Fibroblast of skin of right biceps (primary cell): Measurements from ENCODE around the gene KCNQ2.

Experiments used
- DNase-seq: peaks from one replicate; pipeline ENCODE4 v3.0.0-alpha.2; 2013

The KCNQ2 gene

DNA sequence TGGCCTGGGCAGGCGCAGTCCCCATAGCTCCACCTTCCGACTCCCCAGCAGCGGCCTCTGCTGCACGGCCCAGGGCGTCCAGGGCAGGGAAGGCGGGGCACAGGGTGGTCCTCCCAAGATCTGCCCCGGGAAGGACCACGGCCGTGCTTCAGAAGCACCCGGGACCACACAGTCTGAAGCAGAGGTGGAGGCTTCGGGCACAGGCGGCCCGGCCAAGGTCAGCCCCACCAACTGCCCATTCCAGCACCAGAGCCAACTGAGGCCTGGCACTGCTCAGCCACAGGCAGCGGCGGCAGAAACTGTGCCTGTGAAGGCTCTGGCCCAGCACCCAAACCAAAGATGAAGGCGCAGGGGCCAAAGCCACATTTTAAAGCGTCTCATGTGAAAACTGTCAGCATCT lies 20.6 kb downstream of the KCNQ2 start:
- no peak for DNase-seq

DNA sequence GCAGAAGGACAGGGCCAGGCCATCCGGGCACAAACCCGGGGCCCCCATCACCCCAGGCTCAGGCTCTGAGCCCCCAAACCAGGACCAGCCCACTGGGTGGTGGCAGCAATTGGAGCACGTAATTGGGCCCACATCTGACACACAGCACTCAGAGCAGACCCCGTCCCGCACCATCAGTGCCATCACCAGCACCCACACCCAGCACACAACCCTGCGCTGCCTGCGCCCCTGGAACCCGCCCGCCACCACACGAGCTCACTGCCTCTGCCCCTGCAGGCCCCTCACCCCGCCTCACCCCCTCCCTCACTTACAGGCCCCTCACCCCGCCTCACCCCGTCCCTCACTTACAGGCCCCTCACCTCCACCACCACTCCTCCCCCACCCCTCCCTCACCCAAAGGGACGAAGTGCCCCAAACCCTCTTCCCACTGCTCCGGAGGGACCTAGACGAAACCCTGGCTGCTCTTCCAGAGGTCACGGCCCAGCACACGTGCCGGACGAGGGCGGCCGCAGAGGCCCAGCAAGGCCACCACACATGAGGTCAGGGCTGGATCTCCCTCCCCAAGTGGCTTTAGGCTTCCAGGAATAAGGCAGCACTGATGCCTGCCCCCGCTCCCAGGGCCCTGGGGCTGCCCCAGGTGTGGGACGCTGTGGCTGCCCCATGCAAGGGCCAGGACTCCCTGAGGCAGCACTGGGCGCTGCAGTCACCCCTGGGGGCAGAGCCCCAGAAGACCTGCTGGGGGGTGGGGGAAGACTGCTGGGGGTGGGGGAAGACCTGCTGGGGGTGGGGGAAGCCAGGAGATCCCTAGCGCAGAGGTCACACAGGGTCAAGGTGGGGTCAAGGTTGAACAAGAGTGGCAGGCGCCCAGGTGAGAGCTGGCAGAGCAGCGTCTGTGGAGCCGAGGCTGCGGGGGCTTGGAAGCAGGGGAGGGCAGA lies 22.4 kb downstream of the KCNQ2 start:
- DNase-seq = no peak

DNA sequence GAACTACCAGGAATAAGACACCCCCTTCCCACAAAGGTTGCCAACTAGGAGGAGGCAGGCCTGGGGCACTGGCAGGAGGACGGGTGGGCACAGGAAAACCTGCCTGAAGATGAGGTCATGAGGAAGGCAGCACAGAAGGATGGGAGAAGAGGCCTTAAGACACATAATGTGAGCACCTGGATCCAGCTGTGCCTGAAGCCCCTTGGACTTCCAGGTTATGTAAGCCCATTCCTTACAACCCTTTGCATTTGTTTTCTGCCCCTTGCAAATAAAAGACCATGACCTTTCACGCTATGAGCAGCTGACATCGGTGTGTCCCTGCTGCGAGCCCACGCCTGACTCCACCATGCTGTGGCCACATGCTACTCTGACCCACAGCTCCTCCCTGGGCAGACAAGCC lies 23.4 kb downstream of the KCNQ2 start:
- DNase-seq = no peak

DNA sequence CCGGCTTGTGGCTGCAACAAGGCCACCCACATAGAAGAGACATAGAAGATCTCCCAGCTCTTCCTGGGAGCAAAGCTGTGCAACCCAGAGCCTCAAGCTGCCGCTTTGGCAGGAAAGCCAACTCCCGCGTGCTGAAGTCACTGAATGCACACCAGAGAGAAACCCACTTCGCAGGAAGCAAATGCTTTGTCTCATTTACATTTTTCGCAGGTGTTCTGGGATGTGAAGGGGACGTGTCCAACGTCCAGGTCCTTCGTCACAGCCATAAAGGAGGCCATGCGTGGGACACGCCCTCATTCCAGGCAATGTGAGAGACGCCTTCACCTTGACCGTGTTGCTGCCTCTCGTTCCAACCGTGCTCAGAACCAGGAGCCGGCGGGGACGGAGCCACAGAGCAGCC lies 24.4 kb downstream of the KCNQ2 start:
- DNase-seq = no peak

DNA sequence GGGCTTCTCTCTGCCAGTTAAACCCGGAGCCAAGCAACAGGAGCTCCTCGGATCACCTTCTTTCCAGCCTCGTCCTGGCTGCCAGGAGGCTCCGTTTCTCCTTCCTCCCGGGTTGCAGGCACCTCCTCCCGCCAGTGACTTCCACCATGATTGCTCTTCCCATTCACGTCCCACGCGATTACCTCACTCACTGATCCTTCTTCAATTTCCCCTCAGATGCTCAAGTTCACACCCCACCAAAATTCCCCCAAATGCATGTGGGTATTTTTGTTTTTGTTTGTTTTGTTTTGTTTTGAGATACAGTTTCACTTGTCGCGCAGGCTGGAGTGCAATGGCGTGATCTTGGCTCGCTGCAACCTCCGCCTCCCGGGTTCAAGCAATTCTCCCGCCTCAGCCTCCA lies 25.1 kb downstream of the KCNQ2 start:
- DNase-seq = no peak

DNA sequence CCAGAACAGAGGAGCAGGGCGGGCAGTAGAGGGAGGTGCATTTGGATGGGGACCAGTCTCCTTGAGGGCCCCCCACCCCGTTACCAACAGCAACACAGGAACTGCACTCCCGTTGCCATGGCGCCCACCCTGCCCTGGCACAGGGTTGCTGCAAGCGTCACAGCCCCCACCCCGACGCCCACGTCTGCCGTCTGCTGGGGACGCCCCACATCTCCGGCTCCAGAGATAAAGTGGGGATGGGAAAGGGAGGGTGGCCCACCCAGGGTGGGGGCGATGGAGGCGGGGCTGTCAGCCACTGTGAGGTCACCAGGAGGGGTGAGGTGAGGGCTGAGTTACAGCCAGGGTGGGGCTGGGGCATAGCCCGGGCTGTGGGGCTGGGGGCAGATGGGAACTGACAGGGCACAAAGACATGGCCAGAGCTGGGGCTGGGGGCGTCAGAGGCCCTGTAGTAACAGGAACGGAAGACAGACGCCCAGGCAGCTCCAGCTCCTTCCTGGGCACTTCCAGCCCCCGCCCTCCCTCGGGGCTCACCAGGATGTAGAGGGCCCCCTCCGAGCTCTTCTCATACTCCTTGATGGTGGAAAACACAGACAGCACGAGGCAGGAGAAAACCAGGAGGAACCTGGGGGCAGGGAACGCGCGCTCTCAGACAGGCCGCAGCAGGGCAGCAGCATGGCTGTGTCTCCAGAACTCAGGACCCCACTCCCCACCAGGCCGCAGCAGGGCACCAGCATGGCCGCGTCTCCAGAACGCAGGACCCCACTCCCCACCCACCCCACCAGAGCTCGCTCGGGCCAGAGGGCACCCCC lies 26.0 kb downstream of the KCNQ2 start:
- DNase-seq = no peak

DNA sequence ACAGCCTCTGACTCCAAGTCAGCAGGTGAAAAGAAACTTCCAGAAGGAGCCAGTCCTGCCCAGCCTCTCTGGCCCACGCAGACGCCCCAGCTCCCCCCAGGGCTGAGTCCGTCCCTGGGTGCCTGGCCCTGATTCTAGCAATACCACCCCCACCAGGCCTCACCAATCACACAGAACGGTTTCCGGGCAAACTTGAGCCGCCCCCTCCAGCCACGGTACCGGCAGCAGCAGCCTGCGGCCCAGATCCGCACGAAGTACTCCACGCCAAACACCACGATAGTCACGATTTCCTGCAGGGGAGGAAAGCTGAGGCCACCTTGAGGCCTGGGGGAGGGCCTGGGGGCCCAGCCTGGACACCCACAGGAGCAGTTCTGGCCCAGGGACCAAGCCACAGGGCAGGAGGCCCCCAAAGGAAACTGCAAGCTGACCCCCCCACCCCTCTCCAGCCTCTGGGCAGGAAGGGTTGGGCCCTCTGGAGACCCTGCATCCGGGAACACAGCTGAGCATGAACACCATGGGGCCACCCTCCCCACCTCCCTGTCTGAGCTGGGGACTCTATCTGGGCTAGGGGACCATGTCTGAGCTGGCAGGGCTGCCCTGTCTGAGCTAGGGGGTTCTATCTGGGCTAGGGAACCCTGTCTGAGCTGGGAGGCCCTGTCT lies 27.2 kb downstream of the KCNQ2 start:
- DNase-seq = no peak

DNA sequence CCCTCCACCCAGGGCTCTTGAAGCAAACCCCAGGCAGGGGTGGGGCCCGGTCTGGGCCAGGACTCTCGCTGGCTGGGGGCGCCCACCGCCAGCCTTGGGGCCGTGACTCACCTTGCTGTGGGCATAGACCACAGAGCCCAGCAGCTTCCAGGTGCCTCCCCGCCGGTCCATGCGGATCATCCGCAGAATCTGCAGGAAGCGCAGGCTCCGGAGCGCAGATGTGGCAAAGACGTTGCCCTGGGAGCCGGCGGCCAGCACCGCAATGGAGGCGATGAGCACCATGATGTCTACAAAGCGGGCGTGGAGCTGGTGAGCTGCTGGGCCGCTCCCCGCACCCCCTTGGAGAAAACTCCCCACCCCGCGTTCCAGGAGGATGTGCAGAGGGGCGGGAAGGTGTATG lies 27.9 kb downstream of the KCNQ2 start:
- DNase-seq = no peak

DNA sequence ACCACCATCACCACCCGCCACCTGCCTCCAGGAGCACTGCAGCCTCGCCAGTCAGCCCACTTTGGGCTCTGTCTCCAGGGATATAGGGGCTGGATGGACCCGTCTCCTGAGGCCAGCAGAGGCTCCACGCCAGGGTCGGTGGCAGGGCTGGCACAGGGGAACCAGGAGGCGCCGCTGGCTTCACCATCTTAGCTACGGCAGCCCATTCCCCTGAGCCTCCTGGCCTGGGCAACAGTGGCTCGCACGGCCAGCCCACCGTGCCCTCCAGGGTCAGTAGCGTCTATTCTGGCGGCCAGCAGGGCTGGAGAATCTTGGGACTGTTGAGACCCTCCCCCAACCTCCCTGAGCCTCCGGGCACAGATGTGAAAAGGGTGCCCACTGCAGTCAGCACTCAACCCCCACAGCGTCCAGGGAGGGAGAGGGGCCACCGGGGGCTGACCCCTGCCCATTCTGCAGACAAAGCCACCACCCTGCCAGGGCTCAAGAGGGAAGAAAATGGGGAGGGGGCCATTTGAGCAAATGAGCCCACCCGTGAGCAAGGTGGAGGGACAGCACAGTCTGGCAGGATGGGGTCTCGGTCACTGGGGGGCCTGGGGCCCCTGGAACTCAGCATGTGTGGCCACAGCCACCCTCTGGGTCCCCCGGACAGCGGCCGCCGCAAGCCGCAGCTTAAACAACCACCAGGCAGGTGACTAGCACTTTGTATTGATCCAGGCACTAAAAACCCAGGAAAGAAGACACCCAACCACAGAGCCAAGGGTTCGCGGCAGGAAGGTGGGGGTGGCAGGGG lies 28.7 kb downstream of the KCNQ2 start:
- no peak for DNase-seq

DNA sequence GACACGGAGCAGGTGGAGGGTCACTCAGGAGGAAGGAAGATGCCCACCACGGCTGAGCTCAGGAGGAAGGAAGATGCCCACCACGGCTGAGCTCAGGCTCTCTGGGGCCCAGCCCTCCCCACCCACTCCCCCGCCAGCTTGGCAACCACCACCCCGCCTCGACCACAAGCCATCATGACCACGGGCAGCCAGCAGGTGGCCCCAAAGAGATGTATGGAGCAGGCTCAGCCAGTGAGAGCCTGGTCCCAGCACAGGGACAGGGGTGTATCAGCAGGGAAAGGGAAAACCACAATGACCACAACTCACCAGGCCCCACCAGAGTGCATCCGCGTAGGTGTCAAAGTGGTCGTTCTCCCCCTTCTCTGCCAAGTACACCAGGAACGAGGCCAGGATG lies 30.4 kb downstream of the KCNQ2 start:
- DNase-seq = no peak

DNA sequence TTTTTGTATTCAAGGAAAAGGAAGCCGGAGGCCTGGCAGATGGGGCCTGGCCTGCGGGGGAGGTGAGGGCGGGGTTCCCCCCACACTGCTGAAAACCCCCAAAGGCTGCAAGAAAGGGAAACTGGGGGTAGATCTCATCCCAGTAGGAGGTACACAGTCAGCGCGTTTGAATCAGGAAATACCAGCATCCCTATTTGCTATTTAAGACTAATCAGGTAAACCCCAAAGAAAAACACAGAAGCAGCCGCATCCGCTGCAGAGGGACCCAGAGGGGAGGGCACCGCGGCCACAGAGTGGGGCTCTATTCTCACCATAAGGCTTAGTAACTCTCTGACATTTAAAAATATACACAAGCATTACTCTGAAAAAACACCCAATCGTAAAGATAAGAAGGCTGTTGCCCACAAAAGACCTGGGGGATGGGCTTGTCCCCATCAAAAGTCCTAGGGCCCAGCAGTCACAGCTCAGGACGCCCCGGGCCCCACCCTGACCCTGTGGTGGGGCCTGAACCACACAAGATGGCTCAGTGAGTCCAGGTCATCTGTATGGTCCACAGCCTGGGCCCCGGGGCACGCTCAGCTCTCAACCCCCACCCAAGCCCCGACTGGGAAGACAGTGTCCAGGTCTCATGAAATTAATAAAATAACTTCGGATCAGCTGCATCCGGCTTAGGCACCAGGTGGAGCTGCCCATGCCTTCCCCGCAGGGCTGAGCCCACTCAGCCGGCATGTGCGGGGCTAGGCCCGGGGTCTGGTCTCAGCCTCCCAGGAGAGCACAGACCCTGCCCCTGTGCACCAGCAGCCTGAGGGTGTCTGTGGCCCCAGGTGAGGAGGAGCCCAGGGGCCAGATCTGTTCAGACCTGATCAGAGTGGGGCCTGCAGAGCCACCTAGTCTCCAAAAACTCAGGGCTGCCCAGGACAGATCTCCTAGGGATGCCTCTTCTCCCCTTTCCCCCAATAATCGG lies 31.0 kb downstream of the KCNQ2 start:
- DNase-seq = no peak

DNA sequence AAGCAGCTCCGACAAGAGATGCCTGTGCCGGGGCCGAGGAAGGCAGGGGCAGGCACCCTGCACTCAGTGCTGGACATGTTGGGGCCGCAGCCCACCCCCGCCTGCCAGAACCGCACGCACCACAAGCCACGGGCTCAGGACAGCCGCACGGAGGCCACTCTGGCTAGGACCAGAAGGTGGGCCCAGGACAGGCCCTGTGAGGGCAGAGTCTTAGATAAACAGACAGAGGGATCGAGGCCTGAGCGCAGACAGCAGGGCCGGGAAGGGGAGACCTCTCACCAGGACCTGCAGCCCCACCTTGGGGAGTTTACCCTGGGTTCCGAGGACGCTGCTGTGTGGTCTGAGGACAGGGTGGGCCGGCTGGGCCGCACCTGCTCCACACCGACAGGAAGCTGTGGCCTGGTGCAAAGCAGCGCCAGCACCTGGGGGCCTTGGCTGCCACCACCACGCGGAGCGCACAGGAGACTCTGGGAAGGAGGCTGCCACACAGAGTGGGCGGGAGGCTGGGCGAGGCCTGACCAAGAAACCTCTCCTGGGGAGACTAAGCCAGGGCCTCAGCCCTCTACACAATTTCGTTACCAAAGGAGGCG lies 32.0 kb downstream of the KCNQ2 start:
- no peak for DNase-seq

DNA sequence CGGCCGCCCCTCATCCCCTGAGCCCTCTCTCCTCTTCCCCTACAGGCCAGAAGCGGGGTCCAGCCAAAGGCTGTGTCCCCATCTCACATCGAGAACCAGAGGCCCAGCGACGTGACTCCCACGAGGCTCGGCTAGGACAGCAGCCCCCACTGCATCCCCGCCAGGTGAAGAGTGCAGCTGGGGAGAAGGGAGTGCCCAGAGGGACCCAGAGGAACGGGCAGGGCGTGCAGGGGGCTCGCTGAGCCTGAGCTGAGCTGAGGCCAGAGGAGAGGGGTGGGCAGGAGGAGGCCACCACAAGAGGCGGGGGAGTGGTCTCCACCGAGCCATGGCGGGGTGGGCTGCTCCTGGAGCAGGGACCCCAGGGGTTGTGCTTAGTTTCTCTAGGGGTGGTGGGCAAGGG lies 32.6 kb downstream of the KCNQ2 start:
- DNase-seq = no peak

DNA sequence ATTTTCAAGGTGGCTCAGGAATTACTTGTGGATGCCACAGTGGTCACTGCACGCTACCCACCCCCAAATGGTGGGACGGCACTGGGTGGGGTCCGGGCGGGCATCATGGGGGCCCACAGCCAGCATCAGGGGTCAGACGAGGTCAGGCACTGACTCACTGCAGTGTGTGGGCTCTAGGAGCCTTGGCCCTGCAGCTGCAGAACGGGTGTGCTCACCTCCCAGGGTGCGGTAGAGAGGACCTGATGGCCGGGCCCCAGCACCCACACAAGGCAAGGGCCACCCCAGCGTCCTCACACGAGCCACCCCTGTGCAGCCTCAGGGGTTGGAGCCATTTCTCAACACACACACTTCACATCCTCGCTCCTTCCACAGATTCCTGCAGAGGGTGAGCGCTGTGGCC lies 34.3 kb downstream of the KCNQ2 start:
- no peak for DNase-seq

DNA sequence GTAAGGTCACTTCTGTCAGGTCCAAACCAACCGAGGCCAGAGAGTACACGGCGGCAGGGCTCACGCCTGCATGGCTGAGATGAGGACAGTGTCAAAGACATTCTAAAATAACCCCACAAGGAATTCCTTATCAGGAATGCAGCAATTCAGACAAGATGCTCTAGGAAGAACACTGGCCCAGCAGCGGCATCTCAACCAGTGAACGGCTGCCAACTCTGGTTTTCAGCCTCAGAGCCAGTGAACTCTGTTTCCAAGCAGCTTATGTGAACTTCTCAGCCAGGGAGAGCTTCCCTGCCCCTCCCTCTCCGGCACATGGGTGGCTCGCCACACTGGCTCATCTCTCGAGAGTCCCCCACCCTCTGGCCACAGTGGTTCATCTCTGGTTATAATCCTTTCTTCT lies 36.9 kb downstream of the KCNQ2 start:
- no peak for DNase-seq

DNA sequence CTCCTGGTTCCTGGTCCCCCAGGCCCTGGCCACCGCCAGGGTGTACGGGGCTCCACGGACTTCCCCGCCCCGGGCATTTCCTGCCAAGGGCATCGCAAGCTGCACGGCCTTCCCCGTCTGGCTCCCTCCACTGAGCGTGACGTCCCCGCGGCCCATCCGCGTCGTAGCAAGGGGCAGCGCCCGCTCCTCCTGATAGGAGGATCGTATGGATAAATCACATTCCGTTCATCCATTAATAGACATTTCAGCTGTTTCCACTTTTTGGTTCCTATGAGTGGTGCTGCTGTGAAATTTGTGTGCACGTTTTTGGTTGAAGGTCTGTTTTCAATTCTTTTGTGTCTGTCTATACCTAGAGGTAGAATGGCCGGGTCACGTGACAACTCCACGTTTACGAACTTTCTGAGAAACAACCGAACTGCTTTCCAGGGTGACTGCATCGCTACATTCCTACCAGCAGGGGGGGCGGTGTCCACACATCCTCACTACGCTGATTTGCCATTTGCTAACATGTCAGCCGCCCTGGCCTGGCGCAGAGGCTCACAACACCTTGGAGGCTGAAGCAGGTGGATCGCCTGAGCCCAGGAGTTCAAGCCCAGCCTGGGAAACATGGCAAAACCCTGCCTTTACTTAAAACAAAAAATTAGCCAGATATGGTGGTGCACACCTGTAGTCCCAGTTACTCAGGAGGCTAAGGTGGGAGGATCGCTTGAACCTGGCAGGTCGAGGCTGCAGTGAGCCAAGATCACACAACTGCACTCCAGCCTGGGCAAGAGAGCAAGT lies 37.7 kb downstream of the KCNQ2 start:
- DNase-seq = peak; percentile 68

DNA sequence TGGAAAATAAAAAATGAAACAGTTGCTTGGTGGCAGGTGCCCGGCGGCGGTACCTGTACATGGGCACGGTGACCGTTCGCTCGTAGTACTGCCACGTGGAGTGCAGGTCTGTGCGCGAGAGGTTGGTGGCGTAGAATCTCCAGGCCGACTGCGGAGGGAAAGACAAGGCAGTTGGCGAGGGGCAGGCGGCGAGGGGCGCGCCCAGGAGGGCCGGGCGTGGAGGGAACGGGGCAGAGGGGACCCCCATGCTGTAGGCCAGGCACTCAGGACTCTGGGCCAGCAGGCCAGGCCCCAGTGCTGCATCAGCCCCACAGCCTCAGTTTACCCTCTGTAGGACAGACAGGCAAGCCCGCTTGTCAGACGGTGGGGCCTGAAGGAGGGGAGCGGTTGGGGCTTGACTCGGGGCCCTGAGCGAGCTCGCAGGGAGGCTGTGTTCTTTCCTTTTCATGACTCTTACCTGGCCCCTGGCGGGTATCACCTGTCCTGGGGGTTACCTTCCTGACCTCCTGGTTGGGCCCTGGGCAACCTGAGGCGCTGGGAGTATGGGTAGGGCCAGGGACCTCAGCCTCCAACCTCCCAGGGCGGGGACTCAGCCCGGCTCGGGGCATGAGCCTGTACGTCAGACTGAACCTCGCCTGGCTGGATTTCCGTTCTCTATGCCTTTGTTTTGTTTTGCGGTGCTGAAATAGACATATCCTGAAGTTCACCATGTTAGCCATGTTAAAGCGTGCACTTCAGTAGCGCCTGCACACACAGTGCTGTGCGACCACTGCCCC lies 38.5 kb downstream of the KCNQ2 start:
- no peak for DNase-seq

DNA sequence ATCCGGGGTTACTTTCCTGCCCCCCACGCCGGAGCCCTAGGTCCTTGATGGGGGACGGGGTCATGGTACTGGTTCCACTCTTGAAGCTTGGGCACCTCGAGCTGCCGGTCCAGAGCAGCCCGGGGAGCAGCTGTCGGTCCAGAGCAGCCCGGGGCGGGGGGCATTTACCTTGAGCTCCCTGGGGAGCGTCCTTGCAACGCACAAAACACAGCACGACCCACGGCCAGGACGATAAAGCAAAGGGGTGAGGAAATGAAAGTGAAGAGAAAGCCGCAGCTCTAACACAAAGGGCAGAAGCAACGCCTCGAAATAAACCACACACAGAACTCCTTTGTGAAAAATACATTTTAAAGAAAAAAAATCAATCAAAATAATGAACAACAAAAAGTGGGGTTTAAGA lies 39.1 kb downstream of the KCNQ2 start:
- no peak for DNase-seq

DNA sequence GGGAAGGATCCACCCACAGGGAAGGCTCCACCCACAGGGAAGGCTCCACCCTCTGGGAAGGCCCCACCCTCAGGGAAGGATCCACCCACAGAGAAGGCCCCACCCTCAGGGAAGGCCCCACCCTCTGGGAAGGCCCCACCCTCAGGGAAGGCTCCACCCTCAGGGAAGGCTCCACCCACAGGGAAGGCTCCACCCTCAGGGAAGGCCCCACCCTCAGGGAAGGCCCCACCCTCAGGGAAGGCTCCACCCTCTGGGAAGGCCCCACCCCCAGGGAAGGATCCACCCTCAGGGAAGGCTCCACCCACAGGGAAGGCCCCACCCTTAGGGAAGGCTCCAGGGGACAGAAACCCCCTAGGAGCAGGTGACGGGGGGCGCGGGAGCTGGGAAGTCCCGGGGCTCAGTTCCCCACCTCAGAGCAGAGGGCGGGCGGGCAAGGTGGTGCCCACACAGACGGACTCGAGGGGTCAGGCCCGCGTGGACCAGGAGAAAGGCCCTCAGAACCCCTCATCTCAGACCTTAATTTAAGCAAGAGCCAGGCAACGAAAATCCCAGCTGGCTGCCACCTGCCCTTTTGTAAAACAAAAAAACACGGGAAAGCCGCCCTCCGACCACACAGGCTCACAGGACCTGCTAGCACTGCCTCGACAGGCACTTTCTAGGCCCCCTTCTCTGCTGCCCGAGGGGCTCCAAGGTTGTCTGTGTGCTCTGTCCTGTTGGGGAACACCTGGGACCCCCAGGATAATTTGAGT lies 39.7 kb downstream of the KCNQ2 start:
- DNase-seq = peak; percentile 17
